Measurements from ENCODE around the gene TRIM5. TPM values are rescaled to one million over a fixed set of nuclear protein-coding genes. Genes with fewer than 3 reads are reported as not detected.
"Not testable (repeated sequence)": the region's sequence is repeated elsewhere in the genome, so short reads cannot be mapped to it uniquely, and the experiment has no call there.

Gene TRIM5
- polyA plus RNA-seq, 1 experiment, result 19.1 TPM

DNA sequence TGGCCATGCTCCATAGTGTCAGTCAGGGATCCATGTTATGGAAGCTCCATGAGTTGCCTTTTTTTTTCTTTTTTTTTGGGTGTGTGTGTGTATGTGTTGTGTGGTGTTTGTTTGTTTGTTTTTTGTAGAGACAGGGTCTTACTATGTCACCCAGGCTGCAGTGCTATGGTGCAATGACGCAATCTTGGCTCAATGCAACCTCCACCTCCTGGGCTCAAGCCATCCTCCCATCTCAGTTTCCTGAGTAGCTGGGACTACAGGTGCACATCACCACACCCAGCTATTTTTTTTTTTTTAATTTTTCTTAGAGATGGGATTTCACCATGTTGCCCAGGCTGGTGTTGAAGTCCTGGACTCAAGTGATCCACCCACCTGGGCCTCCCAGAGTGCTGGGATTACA lies 3.6 kb upstream of the TRIM5 start:
- ChIA-PET CTCF (interaction anchor here (0.6 kb wide), 1 partner anchor 155 kb away, joined by 3 read pairs; no protein-coding TSS in a partner anchor), POLR2A (no interaction called here)
- no peak overlapping the region for H3K4me3 ChIP-seq (ENCODE audit: low read depth, low read length)
- no peak for DNase-seq (ENCODE audit: low read depth)
- TF ChIP-seq, protein P1, sequence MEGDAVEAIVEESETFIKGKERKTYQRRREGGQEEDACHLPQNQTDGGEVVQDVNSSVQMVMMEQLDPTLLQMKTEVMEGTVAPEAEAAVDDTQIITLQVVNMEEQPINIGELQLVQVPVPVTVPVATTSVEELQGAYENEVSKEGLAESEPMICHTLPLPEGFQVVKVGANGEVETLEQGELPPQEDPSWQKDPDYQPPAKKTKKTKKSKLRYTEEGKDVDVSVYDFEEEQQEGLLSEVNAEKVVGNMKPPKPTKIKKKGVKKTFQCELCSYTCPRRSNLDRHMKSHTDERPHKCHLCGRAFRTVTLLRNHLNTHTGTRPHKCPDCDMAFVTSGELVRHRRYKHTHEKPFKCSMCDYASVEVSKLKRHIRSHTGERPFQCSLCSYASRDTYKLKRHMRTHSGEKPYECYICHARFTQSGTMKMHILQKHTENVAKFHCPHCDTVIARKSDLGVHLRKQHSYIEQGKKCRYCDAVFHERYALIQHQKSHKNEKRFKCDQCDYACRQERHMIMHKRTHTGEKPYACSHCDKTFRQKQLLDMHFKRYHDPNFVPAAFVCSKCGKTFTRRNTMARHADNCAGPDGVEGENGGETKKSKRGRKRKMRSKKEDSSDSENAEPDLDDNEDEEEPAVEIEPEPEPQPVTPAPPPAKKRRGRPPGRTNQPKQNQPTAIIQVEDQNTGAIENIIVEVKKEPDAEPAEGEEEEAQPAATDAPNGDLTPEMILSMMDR (IDR thresholded peaks at IDR 0.05; ENCODE audit: insufficient read depth, low read depth, low read length), result no peak
- no peaks in the 10 kb centered on the region; the same call in 1 of the 2 replicates for H3K36me3 ChIP-seq (ENCODE audit: control insufficient read depth, insufficient read depth, low read length)
- H3K27me3 ChIP-seq (ENCODE audit: control insufficient read depth, insufficient read depth, low read length), result no peaks in the 10 kb centered on the region

DNA sequence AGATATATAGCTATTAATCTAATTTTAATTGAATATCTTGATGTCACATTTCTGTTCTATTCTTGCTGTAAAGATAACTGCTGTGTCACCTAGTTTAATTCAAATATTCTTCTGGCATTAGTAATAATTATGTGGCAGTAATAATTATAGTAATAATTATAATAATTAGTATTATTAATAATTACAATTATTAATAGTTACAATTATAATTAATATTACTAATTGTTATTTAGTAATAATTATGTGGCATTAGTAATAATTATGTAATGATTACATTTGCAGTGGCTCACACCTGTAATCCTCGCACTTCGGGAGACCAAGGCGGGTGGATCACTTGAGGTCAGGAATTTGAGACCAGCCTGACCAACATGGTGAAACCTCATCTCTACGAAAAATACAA lies 1.6 kb upstream of the TRIM5 start:
- ChIA-PET CTCF (interaction anchor here (1.4 kb wide), 1 partner anchor 58 kb away, joined by 3 read pairs; no protein-coding TSS in a partner anchor), POLR2A (no interaction called here)
- Histone ChIP-seq H3K36me3 (ENCODE audit: control insufficient read depth, insufficient read depth, low read length) (no peaks in the 10 kb centered on the region), H3K4me3 (ENCODE audit: low read depth, low read length) (no peak overlapping the region), H3K27me3 (ENCODE audit: control insufficient read depth, insufficient read depth, low read length) (no peaks in the 10 kb centered on the region)
- TF ChIP-seq, protein P1 (IDR thresholded peaks at IDR 0.05; ENCODE audit: insufficient read depth, low read depth, low read length), result no peak
- no peak for DNase-seq (ENCODE audit: low read depth)

DNA sequence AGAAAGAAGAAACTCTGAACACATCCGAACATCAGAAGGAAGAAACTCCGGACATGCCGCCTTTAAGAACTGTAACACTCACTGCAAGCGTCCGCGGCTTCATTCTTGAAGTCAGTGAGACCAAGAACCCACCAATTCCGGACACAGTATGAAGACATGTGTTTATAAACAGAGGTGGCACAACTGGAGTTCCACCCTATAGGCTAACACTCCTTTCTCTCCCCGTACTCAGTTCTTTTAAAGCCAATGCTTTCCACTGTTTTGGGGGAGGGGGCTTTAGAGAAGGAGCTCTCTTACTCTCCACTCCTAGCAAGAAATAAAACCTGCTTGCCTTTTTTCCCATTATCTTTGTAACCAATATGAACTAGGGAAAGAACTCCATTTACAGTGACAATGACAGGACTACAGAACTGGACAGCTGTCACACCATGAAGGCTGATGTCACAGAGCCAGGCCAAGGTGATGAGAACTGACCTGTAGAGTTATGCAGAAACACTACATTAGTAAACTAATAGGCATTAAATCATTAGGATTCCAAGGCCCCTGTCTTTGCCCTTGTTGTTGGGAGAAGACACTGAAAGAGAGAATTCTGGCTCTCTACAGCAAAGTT lies 733 bp downstream of the TRIM5 start:
- ChIA-PET POLR2A (no interaction called here), CTCF (interaction anchor here (1.1 to 1.3 kb wide), 5 partner anchors 48 to 208 kb away, joined by 3 to 4 read pairs (median 4); no protein-coding TSS in a partner anchor)
- TF ChIP-seq, protein P1 (IDR thresholded peaks at IDR 0.05; ENCODE audit: insufficient read depth, low read depth, low read length), result no peak
- Histone ChIP-seq H3K4me3 (ENCODE audit: low read depth, low read length) (peak overlapping the region; percentile 52), H3K36me3 (ENCODE audit: control insufficient read depth, insufficient read depth, low read length) (0 out of 2 replicates have a peak, but pooled peaks cover 1% of the 10 kb centered on the region), H3K27me3 (ENCODE audit: control insufficient read depth, insufficient read depth, low read length) (no peaks in the 10 kb centered on the region)
- no peak for DNase-seq (ENCODE audit: low read depth)

GRCh38 chr11:5683620-5684019 lies 1.3 kb downstream of the TRIM5 start:
- H3K27me3 ChIP-seq (ENCODE audit: control insufficient read depth, insufficient read depth, low read length); POLR2A ChIA-PET; DNase-seq (ENCODE audit: low read depth); H3K36me3 ChIP-seq (ENCODE audit: control insufficient read depth, insufficient read depth, low read length): not testable (repeated sequence)
- H3K4me3 ChIP-seq (ENCODE audit: low read depth, low read length), result peak overlapping the region; percentile 14
- CTCF ChIA-PET, result interaction anchor here (1.2 to 1.3 kb wide), 2 partner anchors 208 kb away, joined by 3 to 4 read pairs; no protein-coding TSS in a partner anchor

DNA sequence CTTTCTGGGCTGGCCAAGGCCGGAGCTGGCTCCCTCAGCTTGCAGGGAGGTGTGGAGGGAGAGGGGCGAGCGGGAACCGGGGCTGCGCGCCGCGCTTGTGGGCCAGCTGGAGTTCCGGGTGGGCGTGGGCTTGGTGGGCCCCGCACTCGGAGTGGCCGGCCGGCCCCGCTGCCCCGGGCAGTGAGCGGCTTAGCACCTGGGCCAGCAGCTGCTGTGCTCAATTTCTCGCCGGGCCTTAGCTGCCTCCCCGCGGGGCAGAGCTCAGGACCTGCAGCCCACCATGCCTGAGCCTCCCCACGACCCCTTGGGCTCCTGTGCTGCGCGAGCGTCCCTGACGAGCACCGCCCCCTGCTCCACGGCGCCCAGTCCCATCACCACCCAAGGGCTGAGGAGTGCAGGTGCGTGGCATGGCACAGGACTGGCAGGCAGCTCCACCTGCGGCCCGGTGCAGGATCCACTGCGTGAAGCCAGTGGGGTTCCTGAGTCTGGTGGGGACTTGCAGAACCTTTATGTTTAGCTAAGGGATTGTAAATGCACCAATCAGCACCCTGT lies 1.9 kb downstream of the TRIM5 start:
- DNase-seq (ENCODE audit: low read depth); H3K4me3 ChIP-seq (ENCODE audit: low read depth, low read length); H3K36me3 ChIP-seq (ENCODE audit: control insufficient read depth, insufficient read depth, low read length); H3K27me3 ChIP-seq (ENCODE audit: control insufficient read depth, insufficient read depth, low read length); POLR2A ChIA-PET: not testable (repeated sequence)
- CTCF ChIA-PET, result interaction anchor here (1.1 kb wide), 1 partner anchor 36 kb away, joined by 3 read pairs; no protein-coding TSS in a partner anchor

GRCh38 chr11:5679811-5680210 lies 5.1 kb downstream of the TRIM5 start:
- Histone ChIP-seq H3K36me3 (ENCODE audit: control insufficient read depth, insufficient read depth, low read length) (peaks cover 7% of the 10 kb centered on the region), H3K27me3 (ENCODE audit: control insufficient read depth, insufficient read depth, low read length) (no peaks in the 10 kb centered on the region), H3K4me3 (ENCODE audit: low read depth, low read length) (no peak overlapping the region)
- ChIA-PET POLR2A (no interaction called here), CTCF (no interaction called here)
- no peak for DNase-seq (ENCODE audit: low read depth)
- TF ChIP-seq, protein P1 (IDR thresholded peaks at IDR 0.05; ENCODE audit: insufficient read depth, low read depth, low read length), result no peak

All from BJ (cell line).